ENCODE data around the gene TLR6. TPM values are rescaled to one million over a fixed set of nuclear protein-coding genes. Genes with fewer than 3 reads are reported as not detected.

Gene TLR6
- total RNA-seq, 1 experiment from 2014 or later, result 1.5 TPM

- CTCF ChIA-PET, result interaction anchor here (0.7 to 2.1 kb wide), 4 partner anchors 143 to 233 kb away, joined by 3 to 24 read pairs (median 4); no protein-coding TSS in a partner anchor
These were observed 45.6 kb upstream of the TLR6 start for GRCh38 chr4:38902221-38902620.

GRCh38 chr4:38898245-38898644, 41.6 kb upstream of the TLR6 start:
- no peaks in the 10 kb centered on the region for H3K36me3 ChIP-seq (ENCODE audit: insufficient read depth, low read length, poor library complexity, severe bottlenecking)
- no peak overlapping the region for H3K27ac ChIP-seq (ENCODE audit: low read depth, low read length, poor library complexity, severe bottlenecking)
- H3K4me1 ChIP-seq (ENCODE audit: insufficient read depth, low read length, poor library complexity, severe bottlenecking), result no peaks in the 10 kb centered on the region
- POLR2A ChIA-PET (ENCODE audit: low non-redundant PET), result no interaction called here
- TF ChIP-seq EZH2 (IDR thresholded peaks at IDR 0.05; ENCODE audit: borderline replicate concordance, low read depth, low read length, poor library complexity, severe bottlenecking), result no peak
- no peak for TF ChIP-seq CTCF (conservative IDR thresholded peaks at IDR 0.05; ENCODE audit: low read depth, low read length)
- no TSS peak for BruUV-seq (replicated peaks)
- no peaks in the 10 kb centered on the region for H3K9me3 ChIP-seq (ENCODE audit: low read depth, low read length, poor library complexity, severe bottlenecking)
- intact Hi-C loops (cut with micrococcal nuclease; ENCODE audit: unreplicated experiment), result no loop called here
- no peak for DNase-seq (ENCODE audit: low spot score)
- H3K4me3 ChIP-seq (ENCODE audit: low read depth, low read length, poor library complexity, severe bottlenecking), result no peak overlapping the region
- CTCF ChIA-PET, result no interaction called here
- H3K27me3 ChIP-seq (replicated peaks; ENCODE audit: insufficient read depth, low read depth, low read length, poor library complexity), result no peaks in the 10 kb centered on the region

More at GRCh38 chr4:38902221-38902620, 45.6 kb upstream of the TLR6 start:
- BruUV-seq (replicated peaks), result no TSS peak
- Histone ChIP-seq H3K4me3 (ENCODE audit: low read depth, low read length, poor library complexity, severe bottlenecking) (no peak overlapping the region), H3K27ac (ENCODE audit: low read depth, low read length, poor library complexity, severe bottlenecking) (no peak overlapping the region), H3K9me3 (ENCODE audit: low read depth, low read length, poor library complexity, severe bottlenecking) (no peaks in the 10 kb centered on the region), H3K36me3 (ENCODE audit: insufficient read depth, low read length, poor library complexity, severe bottlenecking) (no peaks in the 10 kb centered on the region), H3K27me3 (replicated peaks; ENCODE audit: insufficient read depth, low read depth, low read length, poor library complexity) (no peaks in the 10 kb centered on the region), H3K4me1 (ENCODE audit: insufficient read depth, low read length, poor library complexity, severe bottlenecking) (no peaks in the 10 kb centered on the region)
- POLR2A ChIA-PET (ENCODE audit: low non-redundant PET), result no interaction called here
- no peak for TF ChIP-seq EZH2 (IDR thresholded peaks at IDR 0.05; ENCODE audit: borderline replicate concordance, low read depth, low read length, poor library complexity, severe bottlenecking)
- no peak for TF ChIP-seq CTCF (conservative IDR thresholded peaks at IDR 0.05; ENCODE audit: low read depth, low read length)
- no peak for DNase-seq (ENCODE audit: low spot score)
- intact Hi-C loops (cut with micrococcal nuclease; ENCODE audit: unreplicated experiment), result loop anchor here (1.0 to 10.0 kb wide), 2 partner anchors 233 to 533 kb away; no protein-coding TSS in a partner anchor

GRCh38 chr4:38896940-38897339, 40.3 kb upstream of the TLR6 start:
- DNase-seq (ENCODE audit: low spot score), result no peak
- Histone ChIP-seq H3K4me1 (ENCODE audit: insufficient read depth, low read length, poor library complexity, severe bottlenecking) (no peaks in the 10 kb centered on the region), H3K27ac (ENCODE audit: low read depth, low read length, poor library complexity, severe bottlenecking) (no peak overlapping the region), H3K27me3 (replicated peaks; ENCODE audit: insufficient read depth, low read depth, low read length, poor library complexity) (no peaks in the 10 kb centered on the region), H3K9me3 (ENCODE audit: low read depth, low read length, poor library complexity, severe bottlenecking) (no peaks in the 10 kb centered on the region), H3K36me3 (ENCODE audit: insufficient read depth, low read length, poor library complexity, severe bottlenecking) (no peaks in the 10 kb centered on the region), H3K4me3 (ENCODE audit: low read depth, low read length, poor library complexity, severe bottlenecking) (no peak overlapping the region)
- POLR2A ChIA-PET (ENCODE audit: low non-redundant PET), result no interaction called here
- intact Hi-C loops (cut with micrococcal nuclease; ENCODE audit: unreplicated experiment), result no loop called here
- TF ChIP-seq EZH2 (IDR thresholded peaks at IDR 0.05; ENCODE audit: borderline replicate concordance, low read depth, low read length, poor library complexity, severe bottlenecking) (no peak), CTCF (conservative IDR thresholded peaks at IDR 0.05; ENCODE audit: low read depth, low read length) (no peak)
- CTCF ChIA-PET, result no interaction called here
- no TSS peak for BruUV-seq (replicated peaks)

Data from A673 (cell line).